CD4-positive, alpha-beta T cell treated with Interleukin-17A for 1 hour (primary cell): ENCODE results near the gene BCAP29.
A peak's percentile ranks its signal among the peaks of the same experiment; 100 is the strongest.
"Not testable (repeated sequence)": the region's sequence is repeated elsewhere in the genome, so short reads cannot be mapped to it uniquely, and the experiment has no call there.

Experiments
- DNase-seq: peaks from one replicate; pipeline ENCODE4 v3.0.0-alpha.2; 2020

Gene BCAP29, protein sequence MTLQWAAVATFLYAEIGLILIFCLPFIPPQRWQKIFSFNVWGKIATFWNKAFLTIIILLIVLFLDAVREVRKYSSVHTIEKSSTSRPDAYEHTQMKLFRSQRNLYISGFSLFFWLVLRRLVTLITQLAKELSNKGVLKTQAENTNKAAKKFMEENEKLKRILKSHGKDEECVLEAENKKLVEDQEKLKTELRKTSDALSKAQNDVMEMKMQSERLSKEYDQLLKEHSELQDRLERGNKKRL

GRCh38 chr7:107579885-107580715 is at the start of gene BCAP29:
BCAP29 (plus strand) TSS chr7:107580246; CDS start chr7:107580773, 527 bp downstream.
- peak; percentile 67 for DNase-seq

- no peak for DNase-seq
These were observed 49.3 kb upstream of the BCAP29 start for GRCh38 chr7:107530751-107531150.

DNA sequence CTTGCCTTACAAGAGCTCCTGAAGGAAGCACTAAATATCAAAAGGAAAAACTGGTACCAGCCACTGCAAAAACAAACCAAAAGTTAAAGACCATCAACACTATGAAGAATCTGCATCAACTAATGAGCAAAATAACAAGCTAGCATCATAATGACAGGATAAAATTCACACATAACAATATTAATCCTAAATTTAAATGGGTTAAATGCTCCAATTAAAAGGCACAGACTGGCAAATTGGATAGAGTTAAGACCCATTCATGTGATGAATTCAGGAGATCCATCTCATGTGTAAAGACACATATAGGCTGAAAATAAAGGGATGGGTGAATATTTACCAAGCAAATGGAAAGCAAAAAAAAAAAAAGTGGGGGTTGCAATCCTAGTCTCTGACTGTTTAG is 45.9 kb upstream of the BCAP29 start:
- no peak for DNase-seq

- not testable (repeated sequence) for DNase-seq
These were observed 42.8 kb upstream of the BCAP29 start for GRCh38 chr7:107537228-107537627.

DNA sequence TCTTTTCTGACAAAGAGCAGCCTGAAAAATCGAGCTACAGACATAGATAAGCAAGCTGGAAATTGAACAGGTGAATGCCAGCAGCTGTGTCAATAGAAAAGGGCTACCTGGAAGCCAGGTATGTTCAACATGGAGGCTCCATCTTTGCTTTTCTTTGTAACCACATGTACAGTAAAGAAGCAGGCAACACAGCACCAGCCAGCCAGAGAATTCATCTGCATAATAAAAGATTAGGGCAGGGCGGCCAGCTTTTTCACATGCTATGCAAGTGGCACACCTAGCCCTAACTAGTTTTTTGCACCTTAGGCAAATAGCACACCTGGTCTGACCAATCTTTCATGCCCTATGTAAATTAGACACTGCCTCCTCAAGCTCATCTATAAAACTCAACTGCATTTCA is 42.0 kb upstream of the BCAP29 start:
- no peak for DNase-seq

GRCh38 chr7:107543338-107543993 is 36.6 kb upstream of the BCAP29 start:
- DNase-seq = no peak

DNA sequence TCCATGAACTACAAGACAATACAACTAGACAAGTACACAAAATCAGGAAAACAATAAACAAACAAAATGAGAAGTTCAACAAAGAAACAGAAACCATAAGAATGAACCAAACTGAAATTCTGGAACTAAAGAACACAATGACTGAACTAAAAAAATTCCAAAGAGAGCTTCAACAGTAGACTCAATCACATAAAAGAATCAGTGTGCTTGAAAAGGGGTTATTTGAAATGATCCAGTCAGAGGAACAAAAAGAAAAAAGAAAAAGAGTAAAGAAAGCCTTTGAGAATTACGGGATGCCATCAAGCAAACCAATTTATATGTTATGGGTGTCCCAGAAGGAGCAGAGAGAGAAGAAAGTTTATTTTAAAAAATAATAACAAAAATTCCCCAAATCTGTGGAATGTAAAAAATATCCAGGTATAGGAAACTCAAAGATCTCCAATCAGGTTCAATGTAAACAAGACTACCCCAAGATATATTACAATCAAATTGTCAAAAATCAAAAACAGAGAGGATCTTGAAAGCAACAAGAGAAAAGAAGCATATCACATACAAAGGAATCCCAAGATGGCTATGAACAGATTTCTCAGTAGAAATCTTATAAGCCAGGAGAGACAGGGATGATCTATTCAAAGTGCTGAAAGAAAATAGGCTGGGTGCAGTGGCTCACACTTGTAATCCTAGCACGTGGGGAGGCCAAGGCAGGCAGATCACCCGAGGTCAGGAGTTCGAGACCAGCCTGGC is 35.0 kb upstream of the BCAP29 start:
- no peak for DNase-seq

GRCh38 chr7:107551936-107552335 is 28.1 kb upstream of the BCAP29 start:
- no peak for DNase-seq

- DNase-seq = no peak
These were observed 24.2 kb upstream of the BCAP29 start for GRCh38 chr7:107555893-107556292.

- no peak for DNase-seq
These were observed 20.2 kb upstream of the BCAP29 start for GRCh38 chr7:107559864-107560263.

DNA sequence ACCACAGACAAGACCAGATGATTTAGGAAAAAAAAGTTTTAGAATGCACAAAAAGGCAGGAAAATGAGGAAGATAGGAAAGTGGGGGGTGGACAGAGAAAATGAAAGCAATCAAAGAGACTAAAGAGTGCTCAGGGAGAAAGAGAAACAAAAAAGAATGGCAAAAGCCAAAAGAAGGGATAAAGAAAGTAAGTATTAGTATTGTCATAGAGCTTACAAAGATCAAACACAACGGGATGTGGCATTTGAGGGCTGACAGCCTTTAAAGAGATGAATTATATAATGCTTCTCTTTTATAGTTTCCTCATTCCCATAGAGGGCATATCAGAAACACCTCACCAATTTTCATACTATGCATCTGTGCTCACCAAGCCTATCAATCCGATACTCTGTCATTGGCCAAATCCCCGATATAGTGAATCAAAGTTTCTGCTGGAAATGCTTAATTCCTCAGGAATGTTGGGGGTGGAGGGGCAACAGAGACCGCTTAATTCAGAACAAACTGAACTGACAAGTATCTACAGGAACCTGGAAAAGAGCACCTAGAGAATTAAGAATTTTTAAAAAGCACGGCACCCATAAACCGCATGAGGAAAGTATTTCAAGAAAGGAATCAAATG is 19.0 kb upstream of the BCAP29 start:
- peak; percentile 55 for DNase-seq

DNA sequence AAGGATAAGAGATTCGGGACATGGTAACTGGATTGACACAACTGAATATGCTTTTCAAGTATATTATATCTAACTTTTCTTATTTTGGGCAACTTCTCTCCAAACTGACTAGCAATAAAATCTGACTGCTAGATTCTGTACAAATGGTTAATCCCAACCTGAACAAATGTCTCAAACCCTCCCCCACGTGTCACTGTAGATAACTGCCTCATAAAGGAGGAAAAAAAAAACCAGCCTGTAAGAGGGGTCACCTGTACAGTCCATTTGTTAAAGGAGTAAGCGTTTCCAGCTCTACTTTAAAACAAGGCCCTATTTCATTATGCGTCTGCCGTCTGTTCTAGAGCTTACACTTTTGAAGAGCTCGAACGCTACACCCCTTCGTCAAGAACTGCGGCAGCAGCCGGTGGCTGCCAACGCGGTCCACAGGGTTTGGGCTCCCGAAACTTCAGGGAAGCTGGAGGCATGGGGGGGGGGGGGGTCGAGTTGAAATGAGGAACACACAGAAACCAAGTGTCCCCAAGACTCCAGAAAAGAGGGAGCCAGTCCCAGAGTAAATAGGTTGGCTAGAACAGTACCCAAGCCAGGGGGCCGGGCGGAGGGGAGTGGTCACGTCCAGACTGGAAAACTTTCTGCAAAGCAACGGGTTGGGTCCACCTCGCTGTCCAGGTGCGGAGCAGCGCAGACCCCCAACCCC is 16.8 kb upstream of the BCAP29 start:
- DNase-seq = no peak

DNA sequence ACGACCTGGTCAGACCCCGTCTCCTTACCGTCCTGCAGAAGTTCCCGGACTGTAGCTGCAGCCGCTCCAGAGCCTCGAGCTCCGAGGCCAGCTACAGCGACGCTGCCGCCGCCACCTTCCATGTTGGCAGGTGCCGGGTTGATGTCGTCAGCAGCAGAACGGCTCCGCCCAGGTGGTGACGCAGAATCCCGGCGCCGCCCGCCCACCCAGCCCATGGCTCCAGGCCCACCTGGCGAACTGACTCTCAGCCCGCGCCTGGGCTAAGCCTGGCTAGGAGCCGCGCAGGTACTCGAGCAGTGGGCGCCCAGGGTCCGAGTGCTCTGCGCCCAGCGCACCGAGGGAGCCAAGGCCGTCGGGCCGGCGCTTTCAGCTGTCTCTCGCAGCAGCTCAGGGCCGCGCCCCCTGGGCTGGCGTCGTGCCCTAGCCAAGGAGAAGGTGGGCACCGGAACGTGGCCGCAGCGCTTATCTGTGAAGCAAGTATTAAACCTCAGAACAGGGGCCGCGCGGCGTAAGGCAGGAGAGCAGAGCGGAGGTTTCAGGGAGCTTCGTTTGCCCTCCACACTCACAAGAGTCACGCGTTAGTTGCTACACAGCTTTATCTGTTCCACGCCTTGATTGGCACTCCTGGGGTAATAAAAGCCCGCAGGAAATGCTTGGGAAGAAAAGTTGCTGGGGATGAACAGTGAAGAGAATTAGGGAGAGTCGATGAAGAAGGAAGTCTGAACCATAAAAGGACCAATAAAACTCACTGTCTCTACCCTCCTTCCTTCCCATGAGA is 16.1 kb upstream of the BCAP29 start, which contains the start of the genes COG5 and DUS4L:
TSS of gene COG5 (minus strand) at position 146 of the 778 bp plus-strand sequence. CDS start at position 122, 24 bp downstream.
TSS of gene DUS4L (plus strand) at position 197 of the 778 bp plus-strand sequence. CDS start 3,100 bp downstream, outside the sequence.
- peak; percentile 86 for DNase-seq

- no peak for DNase-seq
These were observed 15.3 kb upstream of the BCAP29 start for GRCh38 chr7:107564553-107565298.

GRCh38 chr7:107570298-107570697 is 9.7 kb upstream of the BCAP29 start:
- DNase-seq = no peak

- DNase-seq = no peak
These were observed 6.5 kb upstream of the BCAP29 start for GRCh38 chr7:107573537-107573936.

- DNase-seq = no peak
These were observed 527 bp upstream of the BCAP29 start for GRCh38 chr7:107579554-107579884.

- no peak for DNase-seq
These were observed 804 bp downstream of the BCAP29 start for GRCh38 chr7:107580716-107581383.

DNA sequence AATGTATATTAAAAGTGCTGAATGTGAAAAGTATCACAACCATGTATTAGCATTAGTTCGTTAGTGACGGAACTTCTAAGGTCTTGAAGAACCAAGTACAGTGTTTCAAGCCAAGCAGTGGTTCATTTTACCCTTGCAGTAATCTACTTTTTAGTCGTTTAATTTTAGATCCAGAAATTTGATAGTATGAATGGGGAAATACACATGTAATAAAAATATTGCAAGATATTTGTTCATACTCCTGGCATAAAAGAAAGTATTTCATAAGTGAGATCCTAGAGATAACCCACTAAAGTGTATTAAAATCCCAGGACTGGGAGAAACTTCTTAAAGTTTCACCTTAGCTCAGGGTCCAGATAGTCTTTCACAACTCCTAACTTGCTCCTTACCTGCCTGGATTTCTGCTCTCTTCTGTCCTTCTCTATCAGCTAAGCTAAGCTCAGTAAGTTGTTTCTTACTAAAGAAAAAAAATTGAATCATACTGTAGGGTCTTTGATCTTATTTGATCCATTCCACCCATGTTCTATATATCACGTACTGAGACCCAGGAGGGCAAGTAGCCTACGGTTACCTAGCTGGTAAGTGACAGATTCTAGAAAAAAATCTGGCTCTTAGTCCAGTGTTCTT is 1.5 kb downstream of the BCAP29 start:
- DNase-seq = no peak
